HFFc6 (cell line): ENCODE data around the gene GPA33. TPM values are rescaled to one million over a fixed set of nuclear protein-coding genes. Genes with fewer than 3 reads are reported as not detected.
"Not testable (repeated sequence)": the region's sequence is repeated elsewhere in the genome, so short reads cannot be mapped to it uniquely, and the experiment has no call there.

ENCODE experiments used
- DNase-seq: peaks from one replicate; pipeline ENCODE4 v3.0.0-alpha.2; 2018
- H3K27ac Mint-ChIP-seq: 2 replicates; pipeline ENCODE4 v1.8.0; 2020; ENCODE audit warnings: mild to moderate bottlenecking, mixed read lengths
- H3K27me3 Mint-ChIP-seq: 2 replicates; pipeline ENCODE4 v1.8.0; 2021; ENCODE audit warnings: mild to moderate bottlenecking, moderate library complexity, mixed read lengths; ENCODE audit not compliant: insufficient read depth
- H3K36me3 Mint-ChIP-seq: 2 replicates; pipeline ENCODE4 v1.8.0; 2021; ENCODE audit warnings: low read depth, mixed read lengths
- H3K4me1 Mint-ChIP-seq: 2 replicates; pipeline ENCODE4 v1.8.0; 2020; ENCODE audit warnings: low read depth, mixed read lengths
- H3K4me3 Mint-ChIP-seq: 2 replicates; pipeline ENCODE4 v1.8.0; 2020; ENCODE audit warnings: mild to moderate bottlenecking, moderate library complexity, mixed read lengths
- H3K9me3 Mint-ChIP-seq: 2 replicates; pipeline ENCODE4 v1.8.0; 2020; ENCODE audit warnings: mild to moderate bottlenecking, mixed read lengths
- CTCF ChIP-seq: fragments of 200-600 bp; sonication (generic); IDR thresholded peaks from 2 replicates; pipeline ENCODE4 v1.5.0; 2021; ENCODE audit warnings: antibody characterized with exemption, mild to moderate bottlenecking
- total RNA-seq, 6 experiments: library from RNA; stranded (reverse); fragmentation: NEBNext Ultra II Directional; extraction: Animal tissue kit (Norgen Biotek cat#: 25700); gene quantifications; 2 replicates in 1 of 6; 3 replicates in 5 of 6; pipeline ENCODE4 v1.2.3, GENCODE V29; 2021

The GPA33 gene
- total RNA-seq, 6 experiments from 2014 or later: not detected

- TF ChIP-seq CTCF: no peak
- no peak overlapping the region for H3K4me3 Mint-ChIP-seq
- no peak overlapping the region for H3K27ac Mint-ChIP-seq
- H3K36me3 Mint-ChIP-seq: no peaks in the 10 kb centered on the region
- H3K27me3 Mint-ChIP-seq: peaks cover 10% of the 10 kb centered on the region
- DNase-seq: no peak
- no peaks in the 10 kb centered on the region for H3K4me1 Mint-ChIP-seq
- no peaks in the 10 kb centered on the region for H3K9me3 Mint-ChIP-seq
Observed at GRCh38 chr1:167043752-167044488, 46.3 kb downstream of the GPA33 start.

GRCh38 chr1:167033646-167034045, 56.5 kb downstream of the GPA33 start:
- Mint-ChIP-seq H3K9me3 (no peaks in the 10 kb centered on the region; the same call in 1 of the 2 replicates), H3K27me3 (peaks cover under 1% of the 10 kb centered on the region; the same call in 1 of the 2 replicates), H3K4me3 (no peak overlapping the region), H3K4me1 (no peaks in the 10 kb centered on the region), H3K36me3 (no peaks in the 10 kb centered on the region), H3K27ac (no peak overlapping the region)
- DNase-seq: no peak
- no peak for TF ChIP-seq CTCF

- H3K27ac Mint-ChIP-seq, H3K36me3 Mint-ChIP-seq, H3K4me3 Mint-ChIP-seq, H3K4me1 Mint-ChIP-seq, DNase-seq, H3K9me3 Mint-ChIP-seq, H3K27me3 Mint-ChIP-seq: not testable (repeated sequence)
Observed at GRCh38 chr1:167029553-167029952, 60.6 kb downstream of the GPA33 start.

- Mint-ChIP-seq H3K4me3 (no peak overlapping the region), H3K36me3 (no peaks in the 10 kb centered on the region), H3K4me1 (no peaks in the 10 kb centered on the region)
Observed at GRCh38 chr1:167022384-167022783, 67.8 kb downstream of the GPA33 start.

GRCh38 chr1:167016100-167016750, 74.0 kb downstream of the GPA33 start:
- no peak for DNase-seq
- no peak overlapping the region for H3K4me3 Mint-ChIP-seq
- H3K27me3 Mint-ChIP-seq: peaks cover 10% of the 10 kb centered on the region
- no peak for TF ChIP-seq CTCF
- H3K9me3 Mint-ChIP-seq: no peaks in the 10 kb centered on the region
- H3K4me1 Mint-ChIP-seq: no peaks in the 10 kb centered on the region
- H3K27ac Mint-ChIP-seq: no peak overlapping the region
- H3K36me3 Mint-ChIP-seq: no peaks in the 10 kb centered on the region

More at GRCh38 chr1:167022384-167022783, 67.8 kb downstream of the GPA33 start:
- H3K9me3 Mint-ChIP-seq: no peaks in the 10 kb centered on the region
- TF ChIP-seq CTCF: no peak
- no peak overlapping the region for H3K27ac Mint-ChIP-seq
- DNase-seq: no peak
- peaks cover 2% of the 10 kb centered on the region for H3K27me3 Mint-ChIP-seq
